Measurements from ENCODE around the gene EPB42. TPM values are rescaled to one million over a fixed set of nuclear protein-coding genes. Genes with fewer than 3 reads are reported as not detected.

Gene EPB42
- total and polyA plus RNA-seq, 7 donors: 0.52 TPM; not detected in 6

DNA sequence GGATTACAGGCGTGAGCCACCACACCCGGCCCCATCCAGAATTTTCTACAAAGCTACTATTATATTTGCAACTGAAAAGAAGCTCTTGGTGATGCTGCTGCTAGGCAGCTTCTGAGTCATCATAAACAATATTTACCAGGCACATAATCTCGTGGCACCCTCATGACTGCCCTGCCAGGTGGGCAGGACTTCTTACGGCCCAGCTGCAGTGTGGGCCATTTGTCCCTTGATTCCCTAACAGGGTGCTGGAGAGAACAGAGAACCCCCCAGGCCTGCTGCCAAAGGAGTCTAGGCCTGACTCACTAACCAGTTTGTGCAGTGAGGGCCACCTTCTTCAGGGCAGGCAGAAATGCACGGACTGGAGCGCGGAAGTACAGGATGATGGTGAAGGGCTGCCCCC lies 4.9 kb downstream of the EPB42 start:
- TF ChIP-seq, protein P1, sequence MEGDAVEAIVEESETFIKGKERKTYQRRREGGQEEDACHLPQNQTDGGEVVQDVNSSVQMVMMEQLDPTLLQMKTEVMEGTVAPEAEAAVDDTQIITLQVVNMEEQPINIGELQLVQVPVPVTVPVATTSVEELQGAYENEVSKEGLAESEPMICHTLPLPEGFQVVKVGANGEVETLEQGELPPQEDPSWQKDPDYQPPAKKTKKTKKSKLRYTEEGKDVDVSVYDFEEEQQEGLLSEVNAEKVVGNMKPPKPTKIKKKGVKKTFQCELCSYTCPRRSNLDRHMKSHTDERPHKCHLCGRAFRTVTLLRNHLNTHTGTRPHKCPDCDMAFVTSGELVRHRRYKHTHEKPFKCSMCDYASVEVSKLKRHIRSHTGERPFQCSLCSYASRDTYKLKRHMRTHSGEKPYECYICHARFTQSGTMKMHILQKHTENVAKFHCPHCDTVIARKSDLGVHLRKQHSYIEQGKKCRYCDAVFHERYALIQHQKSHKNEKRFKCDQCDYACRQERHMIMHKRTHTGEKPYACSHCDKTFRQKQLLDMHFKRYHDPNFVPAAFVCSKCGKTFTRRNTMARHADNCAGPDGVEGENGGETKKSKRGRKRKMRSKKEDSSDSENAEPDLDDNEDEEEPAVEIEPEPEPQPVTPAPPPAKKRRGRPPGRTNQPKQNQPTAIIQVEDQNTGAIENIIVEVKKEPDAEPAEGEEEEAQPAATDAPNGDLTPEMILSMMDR (IDR thresholded peaks at IDR 0.05): no peak
- no peak overlapping the region for H3K27ac ChIP-seq
- H3K9me3 ChIP-seq: no peaks in the 10 kb centered on the region
- H3K4me3 ChIP-seq: no peak overlapping the region
- no peaks in the 10 kb centered on the region for H3K27me3 ChIP-seq (ENCODE audit: insufficient read depth in 3 of 3, low read length in 2 of 3)
- WGBS, 3 donors: 76 to 87% (median 81%) methylated on average over 7 of the region's 7 CpGs
- DNase-seq: no peak
- H3K36me3 ChIP-seq (ENCODE audit: insufficient read depth in 1 of 2, low read depth in 1 of 2): no peaks in the 10 kb centered on the region
- intact Hi-C loops (cut with DNase I): no loop called here
- no peak for ATAC-seq
- H3K4me1 ChIP-seq: no peaks in the 10 kb centered on the region

DNA sequence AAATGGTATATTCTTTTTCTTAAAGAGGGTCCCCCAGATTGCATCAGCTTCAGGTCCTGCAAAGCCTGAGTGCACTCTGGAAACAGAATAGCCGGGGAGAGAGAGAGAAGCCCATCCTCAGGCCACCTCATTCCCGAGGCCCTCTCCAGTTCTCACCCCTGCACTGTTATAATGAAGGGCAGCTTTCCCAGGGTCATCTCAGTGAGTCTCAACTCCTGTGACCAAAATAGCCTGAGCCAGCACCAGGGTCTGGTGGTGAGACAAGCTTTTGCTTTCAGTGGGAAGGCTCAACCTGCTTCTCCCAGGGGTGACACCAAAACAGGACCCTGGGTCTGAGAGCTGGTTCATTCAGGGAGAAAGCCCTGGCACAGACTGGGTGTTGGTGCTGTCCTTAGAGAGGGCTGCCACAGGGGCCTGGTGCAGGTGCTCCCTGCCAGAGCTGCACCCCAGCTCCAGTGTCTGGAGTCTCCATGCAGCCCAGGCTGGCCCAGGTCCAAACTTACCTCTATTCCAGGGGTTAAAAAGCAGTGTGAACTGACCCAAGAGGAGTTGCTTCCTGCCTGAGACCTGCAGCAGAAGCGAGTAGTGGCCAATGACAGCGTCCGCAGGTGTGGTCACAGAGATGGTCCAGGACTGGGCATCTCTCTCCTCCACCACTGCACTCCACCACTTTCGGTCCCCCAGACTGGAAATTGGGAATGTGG lies 6.1 kb downstream of the EPB42 start:
- TF ChIP-seq, protein P1 (IDR thresholded peaks at IDR 0.05): no peak
- no peak overlapping the region for H3K4me3 ChIP-seq
- DNase-seq (no peak), ATAC-seq (peak in 1 of 4 donors; percentile 22)
- 75 to 81% (median 75%) methylated on average over 6 of the region's 6 CpGs for WGBS, 3 donors
- no peaks in the 10 kb centered on the region for H3K36me3 ChIP-seq (ENCODE audit: insufficient read depth in 1 of 2, low read depth in 1 of 2)
- no peaks in the 10 kb centered on the region for H3K27me3 ChIP-seq (ENCODE audit: insufficient read depth in 3 of 3, low read length in 2 of 3)
- no peaks in the 10 kb centered on the region for H3K4me1 ChIP-seq
- no peaks in the 10 kb centered on the region for H3K9me3 ChIP-seq
- intact Hi-C loops (cut with DNase I): no loop called here
- H3K27ac ChIP-seq: no peak overlapping the region

DNA sequence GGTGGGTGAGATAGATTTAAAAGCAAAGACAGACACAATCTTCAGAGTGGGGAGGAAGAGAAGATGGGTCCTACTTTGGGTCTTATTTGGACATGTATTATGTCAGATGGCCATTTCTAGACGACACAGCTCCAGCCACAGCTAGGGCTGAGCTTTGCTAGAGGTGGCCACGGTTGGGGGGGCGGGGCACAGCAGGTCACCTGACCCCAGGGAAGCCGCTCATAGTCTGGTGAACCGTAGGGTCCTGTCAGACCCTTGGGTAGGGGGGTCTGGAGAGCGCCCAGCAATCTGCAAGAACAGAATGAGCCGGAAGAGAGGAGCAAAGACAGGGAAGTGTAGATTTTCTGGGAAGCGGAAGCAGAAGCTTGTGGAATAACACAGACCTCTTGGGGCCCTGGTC lies 6.6 kb downstream of the EPB42 start:
- H3K27me3 ChIP-seq (ENCODE audit: insufficient read depth in 3 of 3, low read length in 2 of 3): peaks cover 0 to 3% (median 0%) of the 10 kb centered on the region in 3 donors
- H3K4me1 ChIP-seq: no peaks in the 10 kb centered on the region
- no peak for ATAC-seq
- no peak for DNase-seq
- TF ChIP-seq, protein P1 (IDR thresholded peaks at IDR 0.05): no peak
- no peaks in the 10 kb centered on the region for H3K36me3 ChIP-seq (ENCODE audit: insufficient read depth in 1 of 2, low read depth in 1 of 2)
- intact Hi-C loops (cut with DNase I): no loop called here
- no peak overlapping the region for H3K27ac ChIP-seq
- no peak overlapping the region for H3K4me3 ChIP-seq
- 66 to 75% (median 70%) methylated on average over 8 of the region's 8 CpGs for WGBS, 3 donors
- H3K9me3 ChIP-seq: no peaks in the 10 kb centered on the region

DNA sequence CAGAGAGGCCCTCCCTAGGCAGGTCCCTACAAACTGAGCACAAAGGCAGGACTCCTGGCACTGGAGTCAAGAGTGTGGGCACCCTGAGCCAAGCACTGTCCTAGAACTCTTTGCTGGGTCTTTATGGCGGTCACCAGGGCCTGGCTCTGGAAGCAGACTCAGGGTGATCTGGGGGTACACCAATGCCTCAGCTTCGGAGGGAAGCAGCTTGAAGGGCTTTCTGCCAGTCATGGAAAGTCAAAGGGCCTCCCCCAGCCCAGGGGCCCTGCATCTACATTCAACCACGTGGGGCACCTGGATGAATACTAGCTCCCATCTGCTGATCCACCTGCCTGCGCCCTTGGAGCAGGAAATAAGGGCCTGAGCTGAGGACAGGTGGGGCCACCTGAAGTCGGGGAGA lies 7.4 kb downstream of the EPB42 start:
- no peak overlapping the region for H3K4me3 ChIP-seq

More for the DNA sequence above, 7.4 kb downstream of the EPB42 start:
- ATAC-seq (no peak), DNase-seq (no peak)
- intact Hi-C loops (cut with DNase I): no loop called here
- H3K4me1 ChIP-seq: no peaks in the 10 kb centered on the region
- H3K27ac ChIP-seq: no peak overlapping the region
- H3K27me3 ChIP-seq (ENCODE audit: insufficient read depth in 3 of 3, low read length in 2 of 3): peaks cover 0 to 5% (median 0%) of the 10 kb centered on the region in 3 donors
- WGBS, 3 donors: 82 to 88% (median 87%) methylated on average over 5 of the region's 5 CpGs
- H3K9me3 ChIP-seq: no peaks in the 10 kb centered on the region
- no peaks in the 10 kb centered on the region for H3K36me3 ChIP-seq (ENCODE audit: insufficient read depth in 1 of 2, low read depth in 1 of 2)
- TF ChIP-seq, protein P1 (IDR thresholded peaks at IDR 0.05): no peak

Data from psoas muscle (tissue), 8 donors.